Glomerular visceral epithelial cell (primary cell): Measurements from ENCODE around the gene UNK.
"Not testable (repeated sequence)": the region's sequence is repeated elsewhere in the genome, so short reads cannot be mapped to it uniquely, and the experiment has no call there.

Source experiments
- DNase-seq: peaks from one replicate; pipeline ENCODE4 v3.0.0-alpha.2; 2016; ENCODE audit errors: extremely low spot score

UNK gene

GRCh38 chr17:75849279-75849646 is 64.7 kb downstream of the UNK start:
- no peak for DNase-seq

GRCh38 chr17:75849724-75850123 is 65.1 kb downstream of the UNK start:
- no peak for DNase-seq

GRCh38 chr17:75850928-75851692 is 66.5 kb downstream of the UNK start:
- DNase-seq: no peak

- DNase-seq: not testable (repeated sequence)
Observed at GRCh38 chr17:75851693-75851991, 67.0 kb downstream of the UNK start.

- no peak for DNase-seq
Observed at GRCh38 chr17:75853433-75853832, 68.8 kb downstream of the UNK start.

GRCh38 chr17:75854101-75854748 is 69.6 kb downstream of the UNK start:
- DNase-seq: peak; percentile 69

- no peak for DNase-seq
Observed at GRCh38 chr17:75854881-75855309, 70.3 kb downstream of the UNK start.

GRCh38 chr17:75855310-75856061 is 70.9 kb downstream of the UNK start, which contains the start of gene WBP2:
Gene WBP2, minus strand, starts transcription at chr17:75855335. Its CDS starts 38 bp downstream, at chr17:75855297.
- DNase-seq: peak; percentile 100

GRCh38 chr17:75856062-75856756 is 71.6 kb downstream of the UNK start:
- DNase-seq: peak; percentile 37

GRCh38 chr17:75859358-75859757 is 74.8 kb downstream of the UNK start:
- DNase-seq: not testable (repeated sequence)

GRCh38 chr17:75861927-75862317 is 77.3 kb downstream of the UNK start:
- DNase-seq: no peak

- no peak for DNase-seq
Observed at GRCh38 chr17:75864448-75864871, 79.9 kb downstream of the UNK start.

- DNase-seq: not testable (repeated sequence)
Observed at GRCh38 chr17:75864887-75865286, 80.3 kb downstream of the UNK start.

GRCh38 chr17:75865404-75866188 is 81.0 kb downstream of the UNK start:
- DNase-seq: not testable (repeated sequence)

- DNase-seq: not testable (repeated sequence)
Observed at GRCh38 chr17:75868730-75869281, 84.2 kb downstream of the UNK start.

GRCh38 chr17:75869282-75870141 is 84.9 kb downstream of the UNK start:
- DNase-seq: no peak

- not testable (repeated sequence) for DNase-seq
Observed at GRCh38 chr17:75870228-75870627, 85.6 kb downstream of the UNK start.

GRCh38 chr17:75872434-75873351 is 88.1 kb downstream of the UNK start:
- DNase-seq: peak; percentile 79
